NCI-H526 (cell line): ENCODE measurements around the gene EIF3L.
A peak's percentile ranks its signal among the peaks of the same experiment; 100 is the strongest.
"Not testable (repeated sequence)": the region's sequence is repeated elsewhere in the genome, so short reads cannot be mapped to it uniquely, and the experiment has no call there.

ENCODE experiments used
- DNase-seq, 2 experiments: peaks; one replicate each; lab custom pipeline; 2025; lab: John Stamatoyannopoulos, UW

EIF3L gene

DNA sequence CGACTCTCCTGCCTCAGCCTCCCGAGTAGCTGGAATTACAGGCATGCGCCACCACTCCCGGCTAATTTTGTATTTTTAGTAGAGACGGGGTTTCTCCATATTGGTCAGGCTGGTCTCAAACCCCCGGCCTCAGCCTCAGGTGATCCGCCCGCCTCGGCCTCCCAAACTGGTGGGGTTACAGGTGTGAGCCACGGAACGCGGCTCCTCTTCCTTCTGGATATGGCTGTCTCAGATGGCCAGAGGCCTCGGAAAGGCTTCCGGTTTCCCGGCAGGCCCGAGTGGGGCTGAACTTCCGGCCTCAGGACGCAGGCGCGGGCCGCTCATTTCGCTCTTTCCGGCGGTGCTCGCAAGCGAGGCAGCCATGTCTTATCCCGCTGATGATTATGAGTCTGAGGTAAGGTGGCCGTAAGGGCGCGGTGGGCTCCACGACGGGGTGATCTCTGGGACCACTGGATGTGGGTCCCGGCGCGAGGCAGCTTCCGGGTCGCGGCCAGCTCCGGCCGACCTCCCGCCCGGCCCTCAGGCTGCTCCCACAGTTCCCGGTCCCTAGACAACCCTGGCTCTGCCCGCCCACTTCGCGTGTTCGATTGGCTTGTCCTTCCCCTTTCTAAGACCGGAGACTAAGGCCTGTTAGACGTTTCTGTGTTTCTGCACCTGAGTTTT, at the start of gene EIF3L:
TSS of gene EIF3L (plus strand) at position 331 of the 663 bp plus-strand sequence. CDS start at position 362, 31 bp downstream.
- DNase-seq, result peak; percentile 51 to 88

DNA sequence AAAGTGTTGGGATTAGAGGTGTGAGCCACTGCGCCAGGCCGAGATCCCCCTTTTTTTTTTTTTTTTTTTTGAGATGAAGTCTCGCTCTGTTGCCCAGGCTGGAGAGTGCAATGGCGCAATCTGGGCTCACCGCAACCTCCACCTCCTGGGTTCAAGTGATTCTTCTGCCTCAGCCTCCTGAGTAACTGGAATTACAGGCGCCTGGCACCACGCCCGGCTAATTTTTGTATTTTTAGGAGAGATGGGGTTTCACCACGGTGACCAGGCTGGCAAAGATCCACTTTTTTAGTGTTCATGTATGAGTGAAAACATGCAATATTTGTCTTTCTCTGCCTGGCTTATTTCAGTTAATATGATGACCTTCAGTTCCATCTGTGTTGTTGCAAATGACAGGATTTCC, 49.2 kb upstream of the EIF3L start:
- DNase-seq, result not testable (repeated sequence)

DNA sequence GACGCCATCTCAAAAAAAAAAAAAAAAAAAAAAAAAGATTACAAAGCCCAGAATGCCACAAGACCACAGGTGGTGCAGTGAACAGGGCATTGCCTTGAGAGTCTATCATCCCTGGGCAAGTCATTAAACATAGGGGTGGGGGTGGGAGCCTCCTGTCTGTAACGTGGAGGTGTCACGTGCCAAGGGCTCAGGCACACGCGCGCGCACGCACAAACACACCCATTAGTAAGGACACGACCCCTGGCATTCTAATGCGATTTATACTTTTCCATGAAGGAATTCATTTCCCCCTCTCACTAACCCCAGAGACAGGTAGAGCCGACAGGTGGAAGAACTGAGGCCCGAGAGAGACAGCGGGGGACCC, 47.3 kb upstream of the EIF3L start:
- peak; percentile 53 to 77 for DNase-seq

DNA sequence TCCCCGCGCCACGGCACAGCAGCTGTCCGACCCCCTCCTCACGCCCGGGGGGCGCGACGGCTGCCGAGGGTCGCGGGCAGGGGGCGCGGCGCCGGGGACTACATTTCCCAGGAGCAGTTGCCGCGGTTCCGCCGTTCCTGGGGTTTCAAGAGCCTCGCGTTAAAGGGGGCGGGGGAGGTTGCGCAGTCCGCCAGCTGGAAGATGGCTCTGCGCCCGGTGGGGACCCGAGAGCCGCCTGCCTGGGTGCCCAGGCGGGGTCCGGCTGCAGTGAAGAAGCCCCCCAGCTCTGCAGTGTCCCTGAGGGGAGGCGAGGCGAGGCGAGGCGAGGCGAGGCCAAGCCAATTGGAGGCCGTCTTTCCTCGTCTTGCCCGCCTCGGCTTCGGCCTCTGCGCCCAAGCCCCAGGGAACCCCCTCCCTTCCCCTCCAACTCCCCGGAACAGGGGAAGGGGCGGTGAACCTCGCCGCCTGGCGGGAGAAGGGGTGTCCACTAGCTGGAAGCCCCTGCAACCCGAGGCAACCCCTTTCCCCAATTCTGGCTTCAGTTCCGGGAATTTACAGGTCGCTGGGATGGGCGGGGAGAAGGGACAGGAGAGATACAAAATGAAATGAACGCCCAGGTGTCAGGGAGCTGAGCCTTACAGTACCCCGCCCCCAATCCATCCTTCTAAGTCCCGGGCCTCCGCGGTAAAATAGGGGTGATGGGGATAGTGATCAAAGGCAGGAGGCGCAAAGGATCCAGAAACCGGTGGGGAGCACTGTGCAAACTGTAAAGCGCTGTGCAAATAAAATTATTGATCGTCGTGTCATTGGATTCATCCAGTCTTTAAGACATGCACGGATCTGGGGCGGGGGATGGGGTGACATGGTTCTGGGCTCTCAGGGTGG, 46.7 kb upstream of the EIF3L start:
- DNase-seq, result peak; percentile 32 to 78

DNA sequence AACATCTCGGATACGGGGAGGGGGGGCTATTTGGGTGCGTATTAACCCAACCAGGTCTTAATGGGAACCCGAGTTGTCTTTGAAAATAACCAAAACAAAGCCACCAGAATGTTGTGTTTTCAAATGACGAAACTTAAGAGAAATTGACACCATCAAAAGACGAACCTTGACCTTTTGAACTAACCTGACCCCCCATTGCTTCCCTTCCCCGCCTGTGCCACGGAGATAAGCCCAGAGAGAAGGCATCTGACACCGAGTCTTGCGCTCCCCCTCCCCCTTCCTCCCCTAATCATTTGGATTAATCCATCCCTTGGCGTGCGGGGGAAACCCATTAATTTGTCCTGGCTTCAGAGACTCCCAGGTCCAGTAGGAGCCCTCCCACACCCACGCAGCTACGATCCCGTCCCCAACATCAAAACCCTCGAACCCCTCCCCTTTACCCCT, 46.0 kb upstream of the EIF3L start:
- DNase-seq, result peak; percentile 72 to 77

DNA sequence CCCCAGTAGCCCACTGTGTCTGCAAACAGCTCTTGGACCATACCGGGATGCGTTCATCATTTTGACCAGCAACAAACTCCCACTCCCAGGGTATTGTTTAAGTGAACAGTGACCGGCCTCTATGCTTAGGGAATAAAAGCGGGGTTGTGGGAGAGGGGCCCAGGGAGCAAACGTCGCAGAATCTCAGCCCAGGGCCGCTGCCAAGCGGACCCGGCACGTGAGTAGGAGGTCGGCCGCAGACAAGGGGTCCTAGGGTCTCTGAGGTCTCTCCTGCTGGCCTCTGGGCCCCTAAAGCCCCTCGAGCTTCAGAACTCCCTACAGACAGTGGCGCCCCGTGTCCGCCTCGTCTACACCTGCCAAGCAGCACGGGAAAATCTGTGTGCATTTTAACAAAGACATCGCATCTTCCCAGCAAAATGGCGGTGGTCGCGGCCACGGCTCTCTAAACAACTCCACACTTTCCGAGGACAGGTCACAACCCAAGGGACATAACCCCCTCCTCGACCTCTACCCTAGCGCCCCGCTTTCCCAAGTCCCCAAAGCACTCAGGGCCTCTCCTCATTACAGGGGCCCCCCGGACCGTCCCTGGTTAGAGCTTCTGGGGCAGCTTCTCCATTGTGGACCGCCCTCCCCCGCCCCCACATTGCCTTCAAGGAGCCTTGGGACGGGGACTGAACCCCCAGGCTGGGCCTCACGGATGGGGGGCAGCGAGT, 45.4 kb upstream of the EIF3L start:
- DNase-seq, result peak; percentile 72 to 77

DNA sequence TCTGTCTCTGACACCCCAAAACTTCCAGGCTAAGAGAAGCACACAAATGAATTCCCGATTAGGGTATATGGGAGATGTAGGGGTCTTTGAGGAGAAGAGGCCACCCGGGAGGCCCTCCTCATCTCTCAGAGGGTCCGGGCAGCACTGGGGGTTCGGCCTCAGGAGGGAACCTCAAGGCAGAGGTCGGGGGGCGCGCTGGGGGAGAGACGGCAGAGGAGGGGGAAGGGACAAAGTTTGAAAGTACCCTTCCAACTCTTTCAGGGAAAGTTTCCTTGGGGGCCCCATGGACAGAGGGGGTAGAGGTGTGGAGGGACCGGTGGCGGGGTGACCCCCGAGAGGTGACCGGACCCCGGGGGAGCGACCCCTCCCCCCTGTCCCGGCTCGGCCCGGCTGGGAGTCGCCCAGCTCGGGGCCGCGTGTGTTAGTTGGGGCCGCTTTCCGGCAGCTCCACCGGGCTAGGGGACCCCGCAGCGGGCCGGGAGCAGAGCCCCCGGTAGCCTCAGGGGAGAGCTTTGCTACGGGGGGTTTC, 44.8 kb upstream of the EIF3L start:
- DNase-seq, result no peak

DNA sequence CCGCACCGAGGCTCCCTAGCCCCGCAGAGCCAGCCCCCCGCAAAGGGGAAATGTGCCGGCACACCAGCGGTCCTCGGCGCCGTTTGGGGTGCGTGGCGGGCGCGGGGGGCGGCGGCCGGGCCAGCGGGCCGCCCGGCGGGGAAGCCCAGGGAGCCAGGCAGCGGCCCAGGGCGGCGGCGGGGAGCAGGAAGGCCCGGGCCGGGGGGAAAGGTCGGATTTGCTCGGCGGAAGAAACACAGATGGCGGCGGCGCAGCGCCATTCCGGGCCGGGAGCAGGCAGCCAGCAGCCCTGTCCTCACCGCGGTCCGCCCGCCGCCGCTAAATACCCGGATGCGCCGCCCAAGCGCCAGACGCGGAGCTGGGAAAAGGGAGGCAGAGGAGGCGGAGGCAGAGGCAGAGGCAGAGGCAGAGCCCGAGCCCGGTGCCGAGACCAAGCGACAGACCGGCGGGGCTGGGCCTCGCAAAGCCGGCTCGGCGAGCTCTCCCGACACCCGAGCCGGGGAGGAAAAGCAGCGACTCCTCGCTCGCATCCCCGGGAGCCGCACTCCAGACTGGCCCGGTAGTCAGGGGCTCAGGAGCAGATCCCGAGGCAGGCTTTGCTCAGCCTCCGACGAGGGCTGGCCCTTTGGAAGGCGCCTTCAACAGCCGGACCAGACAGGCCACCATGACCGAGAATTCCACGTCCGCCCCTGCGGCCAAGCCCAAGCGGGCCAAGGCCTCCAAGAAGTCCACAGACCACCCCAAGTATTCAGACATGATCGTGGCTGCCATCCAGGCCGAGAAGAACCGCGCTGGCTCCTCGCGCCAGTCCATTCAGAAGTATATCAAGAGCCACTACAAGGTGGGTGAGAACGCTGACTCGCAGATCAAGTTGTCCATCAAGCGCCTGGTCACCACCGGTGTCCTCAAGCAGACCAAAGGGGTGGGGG, 44.1 kb upstream of the EIF3L start:
- peak; percentile 47 to 76 for DNase-seq

DNA sequence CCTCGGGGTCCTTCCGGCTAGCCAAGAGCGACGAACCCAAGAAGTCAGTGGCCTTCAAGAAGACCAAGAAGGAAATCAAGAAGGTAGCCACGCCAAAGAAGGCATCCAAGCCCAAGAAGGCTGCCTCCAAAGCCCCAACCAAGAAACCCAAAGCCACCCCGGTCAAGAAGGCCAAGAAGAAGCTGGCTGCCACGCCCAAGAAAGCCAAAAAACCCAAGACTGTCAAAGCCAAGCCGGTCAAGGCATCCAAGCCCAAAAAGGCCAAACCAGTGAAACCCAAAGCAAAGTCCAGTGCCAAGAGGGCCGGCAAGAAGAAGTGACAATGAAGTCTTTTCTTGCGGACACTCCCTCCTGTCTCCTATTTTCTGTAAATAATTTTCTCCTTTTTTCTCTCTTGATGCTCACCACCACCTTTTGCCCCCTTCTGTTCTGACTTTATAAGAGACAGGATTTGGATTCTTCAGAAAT, 43.4 kb upstream of the EIF3L start:
- DNase-seq, result no peak

DNA sequence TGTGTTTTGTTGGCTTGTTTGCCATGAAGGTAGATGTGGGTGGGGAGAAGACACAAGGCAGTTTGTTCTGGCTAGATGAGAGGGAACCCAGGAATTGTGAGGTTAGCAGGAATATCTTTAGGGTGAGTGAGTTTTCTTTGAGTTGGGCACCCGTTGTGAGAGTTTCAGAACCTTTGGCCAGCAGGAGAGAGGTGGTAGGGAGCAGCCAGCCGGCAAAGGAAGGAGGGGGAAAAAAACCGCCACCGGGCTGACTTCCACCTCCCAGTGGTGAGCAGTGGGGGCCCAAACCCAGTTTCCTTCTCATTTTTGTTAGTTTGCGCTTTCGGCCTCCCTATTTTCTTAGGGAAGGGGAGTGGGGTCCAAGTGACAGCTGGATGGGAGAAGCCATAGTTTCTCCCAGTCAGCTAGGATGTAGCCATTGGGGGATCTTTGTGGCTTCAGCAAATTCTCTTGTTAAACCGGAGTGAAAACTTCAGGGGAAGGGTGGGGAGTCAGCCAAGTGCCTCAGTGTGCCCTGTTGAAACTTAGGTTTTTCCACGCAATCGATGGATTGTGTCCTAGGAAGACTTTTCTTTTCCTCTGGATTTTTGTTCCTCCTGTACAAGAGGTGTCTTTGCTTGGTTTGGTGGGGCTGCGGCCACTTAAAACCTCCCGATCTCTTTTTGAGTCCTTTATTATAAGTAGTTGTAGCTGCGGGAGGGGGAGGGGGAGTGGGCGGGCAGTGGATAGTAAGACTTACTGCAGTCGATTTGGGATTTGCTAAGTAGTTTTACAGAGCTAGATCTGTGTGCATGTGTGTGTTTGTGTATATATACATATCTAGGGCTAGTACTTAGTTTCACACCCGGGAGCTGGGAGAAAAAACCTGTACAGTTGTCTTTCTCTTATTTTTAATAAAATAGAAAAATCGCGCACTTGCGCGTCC, 42.5 kb upstream of the EIF3L start:
- peak in 1 of 2 experiments; percentile 43 for DNase-seq

DNA sequence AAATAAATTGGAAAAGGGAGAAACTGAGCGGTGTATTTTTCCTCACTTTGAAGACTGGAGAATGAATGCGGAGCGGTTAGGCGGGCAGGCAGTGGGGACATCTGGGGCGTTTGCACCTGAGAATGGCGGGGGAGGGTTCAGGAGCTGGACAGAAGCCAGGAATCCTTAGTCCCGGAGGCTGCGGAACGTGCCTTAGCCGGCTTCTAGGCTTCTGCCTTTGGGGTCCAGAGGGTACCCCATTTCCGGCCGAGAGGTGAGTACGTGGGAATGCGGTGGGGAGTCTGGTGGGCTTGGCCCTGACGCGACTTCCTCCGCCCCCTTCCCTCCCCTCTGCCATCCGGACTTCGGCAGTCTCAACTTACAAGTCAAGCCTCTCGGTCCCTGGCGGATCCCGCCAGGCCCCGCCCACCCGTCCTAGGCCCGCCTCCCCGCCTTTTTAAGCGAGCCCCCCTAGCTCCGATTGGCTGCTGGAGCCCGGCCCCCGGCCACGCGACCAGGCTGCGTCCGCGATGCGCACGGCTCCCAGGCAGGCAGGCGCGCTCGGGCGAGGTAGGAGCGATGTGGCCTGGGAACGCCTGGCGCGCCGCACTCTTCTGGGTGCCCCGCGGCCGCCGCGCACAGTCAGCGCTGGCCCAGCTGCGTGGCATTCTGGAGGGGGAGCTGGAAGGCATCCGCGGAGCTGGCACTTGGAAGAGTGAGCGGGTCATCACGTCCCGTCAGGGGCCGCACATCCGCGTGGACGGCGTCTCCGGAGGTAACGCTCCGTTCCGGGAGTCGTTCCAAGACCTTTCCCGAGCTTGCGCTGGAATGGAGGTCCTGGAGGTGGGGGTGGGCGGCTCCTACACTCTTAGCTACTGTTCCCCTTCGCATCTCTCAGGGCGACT, 41.6 kb upstream of the EIF3L start, which contains the start of gene GCAT:
TSS of gene GCAT (plus strand) at position 525 of the 884 bp plus-strand sequence. CDS start at position 559, 34 bp downstream.
- DNase-seq, result peak; percentile 71 to 95

DNA sequence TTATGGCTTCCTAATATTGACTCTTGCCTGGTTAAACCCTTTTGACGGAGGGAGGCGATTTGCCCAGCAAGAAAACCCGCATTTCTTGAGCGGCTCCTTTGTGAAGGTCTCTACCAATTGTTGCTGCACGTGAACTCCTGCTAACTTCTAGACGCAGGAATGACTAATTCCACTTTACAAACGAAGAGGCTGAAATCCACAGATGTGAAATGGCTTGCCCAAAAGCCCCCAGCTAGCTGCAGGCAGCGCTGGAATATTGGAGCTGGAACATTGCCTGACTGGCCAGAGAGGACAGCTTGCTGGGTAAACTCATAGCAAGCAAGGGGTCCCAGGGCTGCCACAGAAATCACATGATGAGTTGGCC, 40.9 kb upstream of the EIF3L start:
- DNase-seq, result no peak

DNA sequence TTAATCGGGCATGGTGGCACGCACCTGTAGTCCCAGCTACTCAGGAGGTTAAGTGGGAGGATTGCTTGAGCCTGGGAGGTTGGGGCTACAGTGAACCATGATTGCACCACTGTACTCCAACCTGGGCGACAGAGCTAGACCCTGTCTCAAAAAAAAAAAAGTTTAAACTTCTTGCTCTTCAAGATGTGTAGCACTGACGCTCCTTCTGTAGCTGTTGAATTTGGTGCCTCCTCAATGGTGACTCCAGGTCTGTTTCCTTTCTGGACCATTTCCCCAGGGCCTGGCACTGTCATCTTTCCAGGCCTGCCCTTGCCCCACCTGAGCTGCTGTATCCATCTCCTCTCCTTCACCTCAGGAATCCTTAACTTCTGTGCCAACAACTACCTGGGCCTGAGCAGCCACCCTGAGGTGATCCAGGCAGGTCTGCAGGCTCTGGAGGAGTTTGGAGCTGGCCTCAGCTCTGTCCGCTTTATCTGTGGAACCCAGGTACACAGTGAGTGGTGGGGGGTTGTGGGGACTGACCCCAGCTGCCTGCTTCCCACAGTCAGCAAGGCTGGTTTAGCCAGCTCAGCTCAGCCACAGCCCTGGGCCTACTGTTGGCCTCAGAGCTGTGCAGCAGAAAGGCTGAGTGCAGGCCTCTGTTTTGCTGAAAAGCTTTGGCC, 39.4 kb upstream of the EIF3L start:
- no peak for DNase-seq

DNA sequence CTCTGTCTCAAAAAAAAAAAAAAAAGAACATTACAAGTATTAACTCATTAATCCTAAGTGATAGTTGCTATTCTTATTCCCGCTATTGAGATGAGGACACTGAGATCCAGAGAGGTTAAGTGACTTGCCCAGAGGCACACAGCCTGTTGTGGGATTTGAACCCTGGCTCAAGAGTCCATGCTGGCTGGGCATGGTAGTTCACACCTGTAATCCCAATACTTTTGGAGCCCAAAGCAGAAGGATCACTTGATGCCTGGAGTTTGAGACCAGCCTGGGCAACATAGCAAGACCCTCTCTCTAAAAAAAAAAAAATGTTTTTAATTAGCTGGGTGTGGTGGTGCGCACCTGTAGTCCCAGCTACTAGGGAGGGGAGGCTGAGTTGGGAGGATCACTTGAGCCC, 37.4 kb upstream of the EIF3L start:
- DNase-seq, result no peak

DNA sequence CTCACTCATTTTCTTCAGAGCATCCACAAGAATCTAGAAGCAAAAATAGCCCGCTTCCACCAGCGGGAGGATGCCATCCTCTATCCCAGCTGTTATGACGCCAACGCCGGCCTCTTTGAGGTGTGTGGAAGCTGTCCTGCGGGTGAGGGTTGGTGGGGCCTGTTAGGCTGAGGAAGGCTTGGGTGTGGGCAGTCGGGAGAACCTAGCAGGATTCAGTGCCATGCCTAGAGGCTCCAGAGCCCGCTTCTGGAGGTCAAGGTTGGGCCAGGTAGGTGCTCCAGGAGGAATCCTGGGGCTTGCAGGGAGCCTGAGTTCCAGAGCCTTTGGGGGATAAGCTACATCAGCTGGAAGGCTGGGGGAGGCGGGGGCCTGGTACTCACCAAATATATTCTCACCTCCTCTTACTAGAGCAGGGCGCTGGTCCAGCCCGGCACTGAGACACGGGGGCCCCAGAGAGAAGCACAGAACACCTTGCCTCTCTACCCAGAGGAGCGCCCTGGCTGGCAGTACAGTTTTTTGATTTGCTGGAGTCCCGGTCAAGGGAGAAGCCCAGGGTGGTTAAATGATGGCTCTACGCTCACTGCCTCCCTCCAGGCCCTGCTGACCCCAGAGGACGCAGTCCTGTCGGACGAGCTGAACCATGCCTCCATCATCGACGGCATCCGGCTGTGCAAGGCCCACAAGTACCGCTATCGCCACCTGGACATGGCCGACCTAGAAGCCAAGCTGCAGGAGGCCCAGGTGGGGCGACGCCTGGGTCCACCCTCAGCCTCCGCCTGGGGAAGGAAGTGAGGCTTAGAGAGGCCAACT, 36.1 kb upstream of the EIF3L start:
- DNase-seq, result no peak

DNA sequence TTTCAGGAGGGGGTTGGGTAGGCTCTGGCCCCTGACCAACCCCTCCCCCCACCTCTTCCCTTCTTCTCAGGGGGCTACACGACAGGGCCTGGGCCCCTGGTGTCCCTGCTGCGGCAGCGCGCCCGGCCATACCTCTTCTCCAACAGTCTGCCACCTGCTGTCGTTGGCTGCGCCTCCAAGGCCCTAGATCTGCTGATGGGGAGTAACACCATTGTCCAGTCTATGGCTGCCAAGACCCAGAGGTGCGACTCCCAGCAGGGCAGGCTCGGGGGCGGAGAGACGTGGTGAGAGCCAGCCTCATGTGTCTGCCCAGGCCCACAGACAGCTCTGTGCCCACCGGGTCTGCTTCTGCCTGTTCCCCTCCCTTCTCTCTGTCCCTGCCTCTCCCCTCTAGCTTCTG, 33.6 kb upstream of the EIF3L start:
- no peak for DNase-seq

DNA sequence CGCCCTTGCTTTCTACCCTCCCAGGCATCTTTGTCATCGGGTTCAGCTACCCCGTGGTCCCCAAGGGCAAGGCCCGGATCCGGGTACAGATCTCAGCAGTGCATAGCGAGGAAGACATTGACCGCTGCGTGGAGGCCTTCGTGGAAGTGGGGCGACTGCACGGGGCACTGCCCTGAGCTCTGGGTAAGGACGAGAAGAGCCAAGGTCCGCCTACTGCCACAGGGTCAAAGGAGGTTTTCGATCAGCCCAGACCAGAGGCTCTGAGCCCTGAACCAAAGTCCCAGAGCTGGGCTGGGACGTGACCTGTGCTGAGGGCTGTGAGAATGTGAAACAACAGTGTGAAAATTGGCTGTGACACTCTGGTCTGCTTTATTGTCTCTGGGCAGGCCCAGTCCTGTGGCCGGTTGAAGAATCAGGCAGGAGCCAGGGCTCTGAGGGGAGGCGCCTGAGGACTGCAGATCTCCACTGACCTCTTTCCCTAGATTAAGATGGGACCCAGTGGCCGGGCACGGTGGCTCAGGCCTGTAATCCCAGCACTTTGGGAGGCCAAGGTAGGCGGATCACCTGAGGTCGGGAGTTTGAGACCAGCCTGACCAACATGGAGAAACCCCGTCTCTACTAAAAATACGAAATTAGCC, 32.6 kb upstream of the EIF3L start:
- no peak for DNase-seq
